ENCODE results near the gene ZBTB39.

DNA sequence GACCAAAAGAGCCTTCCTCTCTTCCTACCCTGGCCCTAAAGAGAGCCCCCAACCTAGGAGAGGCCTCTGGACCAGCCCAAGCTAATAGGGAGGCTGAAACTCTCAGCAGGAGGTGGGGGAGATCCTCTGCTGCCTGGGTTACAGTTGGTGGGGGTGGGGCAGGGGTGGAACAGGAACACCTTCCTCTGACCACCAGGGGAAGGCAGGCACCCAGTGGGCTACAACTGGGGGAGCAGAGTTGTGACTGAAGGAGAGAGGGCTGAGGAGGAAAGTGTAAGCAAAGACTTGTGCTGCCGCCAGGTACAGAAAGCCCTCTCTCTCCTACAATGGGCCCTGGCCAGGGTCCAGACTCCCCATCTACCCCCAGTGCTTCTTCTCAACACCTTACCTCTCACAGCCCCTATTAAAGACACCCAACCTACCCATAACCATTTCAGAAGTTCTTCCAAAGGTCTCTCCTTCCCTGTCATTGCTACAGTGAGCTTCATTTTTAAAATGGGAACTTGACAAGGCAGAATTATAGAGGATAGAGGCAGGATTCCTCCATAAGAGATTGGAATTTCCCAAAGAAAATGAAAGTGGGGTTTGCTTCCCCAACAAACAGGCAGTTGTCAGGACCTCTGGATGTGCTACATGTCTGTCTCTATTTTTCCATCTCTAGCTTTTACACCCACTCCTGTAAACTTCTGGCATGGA lies 42.2 kb upstream of the ZBTB39 start:
- TF ChIP-seq CTCF (conservative IDR thresholded peaks at IDR 0.05) (no peak), EZH2 (IDR thresholded peaks at IDR 0.05; ENCODE audit: low read depth) (no peak)
